Lower leg skin (tissue), 3 donors: Measurements from ENCODE around the gene KDELR3.

Source experiments
- POLR2A ChIP-seq, 2 donors: fragments of 450-650 bp; IDR thresholded peaks; one replicate each; pipeline ENCODE4 v1.6.1; 2016 to 2017; ENCODE audit warnings: antibody characterized with exemption in 2 of 2, mild to moderate bottlenecking in 1 of 2, moderate library complexity in 1 of 2
- TF ChIP-seq, protein P1 (sequence below), 3 donors: fragments of 450-650 bp; IDR thresholded peaks; one replicate each; pipeline ENCODE4 v1.5.1; 2016; ENCODE audit warnings: antibody characterized with exemption in 3 of 3, mild to moderate bottlenecking in 3 of 3, moderate library complexity in 2 of 3

DNA sequence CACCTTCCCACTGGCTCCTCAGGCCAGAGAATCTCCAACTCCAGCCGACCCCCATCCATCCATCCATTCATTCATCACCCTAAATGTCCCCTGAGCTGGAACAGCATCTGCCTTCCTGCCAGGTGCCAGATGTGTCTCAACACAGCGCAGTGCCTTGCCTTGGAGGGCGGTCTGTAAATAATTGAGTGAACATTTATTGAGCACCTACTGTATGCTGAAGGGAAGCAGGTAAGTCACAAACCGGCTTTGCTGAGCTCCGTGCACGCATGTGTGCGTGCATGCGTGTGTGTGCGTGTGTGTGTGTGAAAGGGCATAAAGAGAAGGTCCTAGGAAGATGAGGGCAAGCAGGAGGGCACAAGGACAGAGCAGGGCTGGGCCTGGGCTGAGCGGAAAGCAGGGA, 23.1 kb upstream of the KDELR3 start:
- TF ChIP-seq, protein P1, sequence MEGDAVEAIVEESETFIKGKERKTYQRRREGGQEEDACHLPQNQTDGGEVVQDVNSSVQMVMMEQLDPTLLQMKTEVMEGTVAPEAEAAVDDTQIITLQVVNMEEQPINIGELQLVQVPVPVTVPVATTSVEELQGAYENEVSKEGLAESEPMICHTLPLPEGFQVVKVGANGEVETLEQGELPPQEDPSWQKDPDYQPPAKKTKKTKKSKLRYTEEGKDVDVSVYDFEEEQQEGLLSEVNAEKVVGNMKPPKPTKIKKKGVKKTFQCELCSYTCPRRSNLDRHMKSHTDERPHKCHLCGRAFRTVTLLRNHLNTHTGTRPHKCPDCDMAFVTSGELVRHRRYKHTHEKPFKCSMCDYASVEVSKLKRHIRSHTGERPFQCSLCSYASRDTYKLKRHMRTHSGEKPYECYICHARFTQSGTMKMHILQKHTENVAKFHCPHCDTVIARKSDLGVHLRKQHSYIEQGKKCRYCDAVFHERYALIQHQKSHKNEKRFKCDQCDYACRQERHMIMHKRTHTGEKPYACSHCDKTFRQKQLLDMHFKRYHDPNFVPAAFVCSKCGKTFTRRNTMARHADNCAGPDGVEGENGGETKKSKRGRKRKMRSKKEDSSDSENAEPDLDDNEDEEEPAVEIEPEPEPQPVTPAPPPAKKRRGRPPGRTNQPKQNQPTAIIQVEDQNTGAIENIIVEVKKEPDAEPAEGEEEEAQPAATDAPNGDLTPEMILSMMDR (IDR thresholded peaks at IDR 0.05), result no peak
- TF ChIP-seq POLR2A (IDR thresholded peaks at IDR 0.05), result no peak
